Stimulated activated CD8-positive, alpha-beta memory T cell treated with anti-CD3 and anti-CD28 coated beads, Interleukin-12 subunit alpha, Interleukin-12 subunit beta, amount 100 ng/mL, for 24 hours (primary cell): ENCODE results near the gene CATSPERZ.
"Not testable (repeated sequence)": the region's sequence is repeated elsewhere in the genome, so short reads cannot be mapped to it uniquely, and the experiment has no call there.

ENCODE experiments used
- DNase-seq: peaks from one replicate; pipeline ENCODE4 v3.0.0-alpha.2; 2020; ENCODE audit errors: extremely low read depth

The CATSPERZ gene

DNA sequence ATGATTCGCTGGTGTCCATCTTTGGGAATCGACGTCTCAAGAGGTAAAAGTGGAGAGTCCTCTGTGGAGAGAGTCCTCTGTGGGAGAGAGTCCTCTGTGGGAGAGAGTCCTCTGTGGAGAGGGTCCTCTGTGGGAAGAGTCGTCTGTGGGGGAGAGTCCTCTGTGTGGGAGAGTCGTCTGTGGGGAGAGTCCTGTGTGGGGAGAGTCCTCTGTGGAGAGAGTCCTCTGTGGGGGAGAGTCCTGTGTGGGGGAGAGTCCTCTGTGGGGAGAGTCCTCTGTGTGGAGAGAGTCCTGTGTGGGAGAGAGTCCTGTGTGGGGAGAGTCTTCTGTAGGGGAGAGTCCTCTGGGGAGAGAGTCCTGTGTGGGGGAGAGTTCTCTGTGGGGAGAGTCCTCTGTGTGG is 20.9 kb downstream of the CATSPERZ start:
- no peak for DNase-seq

DNA sequence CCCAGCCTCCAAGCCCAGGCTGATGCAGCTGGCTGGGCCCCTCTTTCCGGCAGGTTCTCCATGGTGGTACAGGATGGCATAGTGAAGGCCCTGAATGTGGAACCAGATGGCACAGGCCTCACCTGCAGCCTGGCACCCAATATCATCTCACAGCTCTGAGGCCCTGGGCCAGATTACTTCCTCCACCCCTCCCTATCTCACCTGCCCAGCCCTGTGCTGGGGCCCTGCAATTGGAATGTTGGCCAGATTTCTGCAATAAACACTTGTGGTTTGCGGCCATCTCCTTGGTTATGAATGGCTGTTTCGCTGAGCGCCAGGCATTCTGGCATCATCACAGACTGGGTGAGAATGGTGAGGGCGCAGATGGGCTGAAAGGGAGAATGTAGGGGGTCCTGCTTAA is 21.4 kb downstream of the CATSPERZ start:
- no peak for DNase-seq

DNA sequence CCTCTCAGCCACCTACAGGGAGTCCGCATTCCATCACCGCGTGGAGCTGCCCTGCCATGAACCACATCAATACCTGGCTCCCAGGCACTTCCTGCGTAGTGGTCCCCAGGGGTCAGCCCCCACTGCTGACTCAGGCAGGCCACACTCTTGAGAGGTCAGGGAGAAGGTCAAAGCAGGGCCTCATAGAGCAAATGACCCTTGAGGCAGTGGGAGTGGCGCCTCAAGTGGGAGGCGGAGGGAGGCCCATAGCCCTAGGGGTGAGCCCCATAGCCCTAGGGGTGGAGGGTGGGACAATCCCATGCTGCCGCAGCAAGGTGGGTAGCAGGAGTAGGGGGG is 22.7 kb downstream of the CATSPERZ start:
- DNase-seq = no peak

DNA sequence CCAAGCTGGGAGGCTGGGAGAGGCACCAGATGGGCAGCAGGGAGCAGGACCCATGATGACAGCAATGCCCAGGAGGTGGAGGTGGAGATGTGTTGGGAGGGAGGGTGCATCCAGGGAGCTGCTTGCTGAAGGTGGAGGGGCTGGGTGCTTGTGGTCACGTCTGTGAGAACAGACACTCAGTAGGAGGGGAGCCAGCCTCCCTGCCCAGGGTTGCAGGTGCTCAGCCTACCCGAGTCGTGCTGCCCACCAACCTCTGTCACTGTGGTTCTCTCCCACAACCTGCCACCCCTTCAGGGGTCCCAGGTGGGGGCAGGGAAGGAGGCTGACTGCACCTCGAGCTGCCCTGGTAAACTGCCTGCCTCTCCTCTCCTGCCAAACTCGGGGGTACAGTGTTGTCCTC is 23.2 kb downstream of the CATSPERZ start:
- DNase-seq = no peak

DNA sequence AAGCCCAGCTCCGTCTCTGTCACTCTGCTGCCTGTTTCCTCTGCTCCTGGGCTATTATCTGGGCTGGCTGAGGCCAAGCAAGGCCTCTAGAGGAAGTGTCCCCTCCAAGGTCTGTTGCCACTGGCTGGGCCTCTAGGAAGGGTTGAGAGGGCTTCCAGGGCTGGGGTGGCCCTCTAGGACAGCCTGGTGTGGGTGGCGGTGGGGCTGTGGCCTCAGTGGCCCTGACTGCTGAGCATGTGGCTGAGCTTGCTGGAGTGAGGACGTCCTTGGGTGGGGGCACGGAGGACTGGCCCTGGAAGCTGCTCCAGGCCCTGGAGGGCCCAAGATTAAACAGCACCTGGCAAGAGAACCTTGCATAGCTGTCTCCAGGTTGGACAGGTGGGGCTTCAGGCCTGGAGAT is 23.8 kb downstream of the CATSPERZ start:
- not testable (repeated sequence) for DNase-seq

DNA sequence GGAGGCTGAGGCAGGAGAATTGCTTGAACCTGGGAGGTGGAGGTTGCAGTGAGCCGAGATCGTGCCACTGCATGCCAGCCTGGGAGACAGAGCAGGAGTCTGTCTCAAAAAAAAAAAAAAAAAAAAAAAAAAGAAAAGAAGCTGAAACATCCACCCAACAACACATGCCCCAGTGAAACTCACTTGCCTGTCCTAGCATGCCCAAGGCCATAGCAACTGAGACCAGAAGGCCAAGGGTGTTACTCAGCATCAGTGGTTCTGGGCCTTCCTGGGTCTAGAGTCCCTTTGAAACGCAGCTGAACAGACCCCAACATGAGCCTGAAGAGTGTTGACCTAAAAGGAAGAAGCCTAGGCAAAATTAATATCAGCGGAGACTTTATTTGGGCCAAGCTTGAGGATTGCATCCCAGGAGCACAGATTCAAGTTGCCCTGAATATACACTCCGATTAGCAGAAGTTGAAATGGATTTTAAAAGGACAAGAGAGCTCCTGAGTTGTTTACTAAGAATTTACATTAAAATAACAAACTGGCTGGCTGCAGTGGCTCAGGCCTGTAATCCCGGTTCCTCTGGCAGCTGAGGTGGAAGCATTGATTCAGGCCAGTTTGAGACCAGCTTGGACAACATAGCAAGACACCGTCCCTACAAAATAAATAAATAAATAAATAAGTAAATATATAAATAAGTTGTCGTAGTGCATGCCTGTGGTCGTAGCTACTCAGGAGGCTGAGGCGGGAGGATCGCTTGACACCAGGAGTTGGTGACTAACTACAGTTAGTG is 24.7 kb downstream of the CATSPERZ start:
- DNase-seq = no peak

DNA sequence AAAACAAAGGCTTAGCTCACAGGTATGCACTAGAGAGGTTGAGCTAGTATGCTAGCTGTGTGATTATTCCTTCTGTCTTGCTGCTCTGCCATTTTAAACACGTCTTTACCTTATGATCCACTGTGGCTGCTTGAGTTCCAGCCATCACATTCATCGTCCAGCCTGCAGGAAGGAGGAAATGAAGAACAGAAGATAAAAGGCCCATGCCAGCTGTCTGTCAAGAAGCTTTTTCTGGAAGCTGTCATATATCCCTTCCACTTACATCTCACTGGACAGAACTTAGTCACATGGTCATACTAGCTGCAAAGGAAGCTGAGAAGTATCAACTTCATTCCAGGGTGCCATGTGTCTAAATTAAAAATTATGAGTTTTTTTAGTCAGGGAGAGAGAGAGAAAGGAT is 27.2 kb downstream of the CATSPERZ start:
- DNase-seq = no peak

DNA sequence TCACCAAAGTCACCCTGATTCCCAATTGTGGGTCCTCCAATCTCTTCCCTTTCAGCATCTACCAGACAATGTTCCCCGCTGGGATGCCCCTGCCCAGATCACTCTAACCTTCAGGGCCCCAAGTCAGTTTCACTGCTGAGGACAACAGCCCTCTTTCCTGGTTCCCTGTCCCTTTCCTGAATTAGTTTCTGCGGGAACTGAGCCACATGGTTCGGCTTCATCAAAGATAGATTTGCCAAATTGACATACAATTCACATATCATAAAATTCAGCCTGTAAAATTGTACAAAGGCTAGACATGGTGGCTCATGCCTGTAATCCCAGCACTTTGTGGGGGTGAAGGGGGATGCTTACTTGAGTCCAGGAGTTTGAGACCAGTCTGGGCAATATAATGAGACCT is 27.8 kb downstream of the CATSPERZ start:
- DNase-seq = no peak

DNA sequence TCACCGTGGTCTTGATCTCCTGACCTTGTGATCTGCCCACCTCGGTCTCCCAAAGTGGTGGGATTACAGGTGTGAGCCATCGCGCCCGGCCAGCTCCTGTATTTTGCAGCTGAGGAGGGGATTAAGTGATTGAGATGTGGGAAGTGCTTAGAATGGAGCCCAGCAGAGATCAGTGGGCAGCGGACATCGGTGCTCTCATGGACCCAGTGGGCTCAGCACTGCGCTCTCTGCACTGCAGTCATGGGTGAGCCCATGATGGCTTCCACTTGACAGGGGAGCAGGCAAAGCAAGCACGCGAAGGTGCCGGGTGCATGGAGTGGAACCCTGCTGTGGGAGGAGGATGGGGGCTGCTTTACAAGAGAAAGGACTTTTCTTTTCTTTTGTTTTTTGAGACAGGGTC is 30.7 kb downstream of the CATSPERZ start:
- no peak for DNase-seq

DNA sequence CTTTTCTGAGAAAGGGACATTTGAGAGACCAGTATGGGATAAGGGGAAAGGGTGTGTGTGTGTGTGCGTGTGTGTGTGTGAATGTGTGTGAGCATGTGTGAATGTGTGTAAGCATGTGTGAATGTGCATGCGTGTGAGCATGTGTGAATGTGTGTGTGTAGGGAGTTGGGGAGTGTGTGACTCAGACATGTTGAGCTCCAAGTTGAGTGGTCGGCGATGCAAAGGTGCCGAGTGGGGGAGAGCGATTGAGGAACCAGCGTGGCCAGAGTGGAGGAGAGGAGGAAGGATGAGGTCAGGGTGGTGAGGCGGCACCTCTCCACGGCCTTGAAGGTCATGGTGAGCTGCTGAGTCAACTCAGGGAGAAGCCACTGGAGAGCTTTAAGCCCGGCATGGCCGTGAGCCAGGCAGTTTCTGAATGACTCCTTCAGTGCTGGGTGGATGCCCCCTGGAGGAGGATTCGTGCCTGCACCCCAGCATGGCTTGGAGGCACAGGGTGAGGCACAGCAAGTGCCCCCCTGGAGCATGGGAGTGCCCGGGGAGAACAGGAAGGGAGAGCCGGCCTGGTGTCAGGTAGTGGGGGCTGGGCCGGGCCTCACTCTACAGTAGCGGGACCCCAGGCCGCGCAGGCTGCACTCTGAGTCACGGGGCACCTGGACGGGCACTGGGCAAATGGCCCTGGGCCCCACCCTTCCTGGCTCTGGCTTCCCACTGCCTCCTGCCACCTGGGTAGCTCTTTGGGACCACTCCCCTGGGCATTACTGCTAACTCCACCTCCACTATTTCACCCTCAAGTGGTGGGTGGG is 31.6 kb downstream of the CATSPERZ start:
- peak; percentile 49 for DNase-seq

DNA sequence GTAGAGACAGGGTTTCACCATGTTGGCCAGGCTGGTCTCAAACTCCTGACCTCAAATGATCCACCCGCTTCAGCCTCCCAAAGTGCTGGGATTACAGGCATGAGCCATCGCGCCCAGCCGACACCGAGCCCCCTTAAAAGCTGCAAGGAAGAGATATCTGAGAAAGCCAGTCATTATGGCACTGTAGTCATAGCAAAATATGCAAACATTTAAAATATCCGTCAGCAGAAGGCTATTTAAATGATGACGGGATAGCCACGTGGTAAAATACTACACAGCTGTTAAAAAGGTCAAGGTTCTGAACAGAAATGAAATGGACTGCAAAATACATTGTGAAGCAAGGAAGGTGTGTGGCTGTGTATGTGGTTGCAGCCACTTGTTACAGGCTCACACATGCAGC is 33.4 kb downstream of the CATSPERZ start:
- DNase-seq = no peak

DNA sequence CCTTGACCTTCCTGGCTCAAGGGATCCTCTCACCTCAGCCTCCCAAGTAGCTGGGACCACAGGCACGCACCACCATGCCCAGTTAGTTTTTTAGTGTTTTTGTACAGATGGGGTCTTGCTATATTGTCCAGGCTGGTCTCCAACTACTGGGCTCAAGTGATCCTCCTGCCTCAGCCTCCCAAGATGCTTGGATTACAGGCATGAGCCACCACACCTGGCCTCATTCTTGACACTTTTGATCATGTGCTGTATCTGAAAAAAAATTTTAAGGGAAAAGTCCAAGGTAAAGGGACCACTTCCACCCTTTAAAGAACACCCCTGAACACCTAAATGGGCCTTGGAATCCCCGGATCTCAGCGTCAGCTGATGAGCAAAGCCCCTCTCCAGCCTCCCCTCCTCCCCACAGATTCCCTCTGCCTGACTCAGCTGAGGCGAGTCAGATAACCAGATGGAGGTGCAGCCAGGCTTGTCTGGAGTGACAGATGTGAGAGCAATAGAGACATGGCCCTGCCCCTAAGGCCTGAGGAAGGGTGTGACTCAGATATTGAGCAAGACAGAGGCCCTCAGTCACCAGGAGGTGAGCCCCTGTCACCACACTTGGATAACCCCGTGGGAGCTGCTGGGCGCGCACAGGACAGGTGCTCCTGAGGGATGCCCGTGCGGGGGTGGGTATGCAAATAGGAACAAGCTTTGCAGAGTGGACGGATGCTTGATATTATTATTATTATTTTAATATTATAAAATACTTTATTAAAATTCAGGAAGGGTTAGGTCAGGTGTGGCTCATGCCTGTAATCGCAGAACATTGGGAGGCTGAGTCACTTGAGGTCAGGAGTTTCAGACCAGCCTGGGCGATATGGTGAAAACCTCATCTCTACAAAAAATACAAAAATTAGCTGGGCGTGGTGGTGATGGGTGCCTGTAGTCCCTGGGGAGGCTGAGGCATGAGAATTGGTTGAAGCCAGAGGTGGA is 34.9 kb downstream of the CATSPERZ start:
- no peak for DNase-seq

DNA sequence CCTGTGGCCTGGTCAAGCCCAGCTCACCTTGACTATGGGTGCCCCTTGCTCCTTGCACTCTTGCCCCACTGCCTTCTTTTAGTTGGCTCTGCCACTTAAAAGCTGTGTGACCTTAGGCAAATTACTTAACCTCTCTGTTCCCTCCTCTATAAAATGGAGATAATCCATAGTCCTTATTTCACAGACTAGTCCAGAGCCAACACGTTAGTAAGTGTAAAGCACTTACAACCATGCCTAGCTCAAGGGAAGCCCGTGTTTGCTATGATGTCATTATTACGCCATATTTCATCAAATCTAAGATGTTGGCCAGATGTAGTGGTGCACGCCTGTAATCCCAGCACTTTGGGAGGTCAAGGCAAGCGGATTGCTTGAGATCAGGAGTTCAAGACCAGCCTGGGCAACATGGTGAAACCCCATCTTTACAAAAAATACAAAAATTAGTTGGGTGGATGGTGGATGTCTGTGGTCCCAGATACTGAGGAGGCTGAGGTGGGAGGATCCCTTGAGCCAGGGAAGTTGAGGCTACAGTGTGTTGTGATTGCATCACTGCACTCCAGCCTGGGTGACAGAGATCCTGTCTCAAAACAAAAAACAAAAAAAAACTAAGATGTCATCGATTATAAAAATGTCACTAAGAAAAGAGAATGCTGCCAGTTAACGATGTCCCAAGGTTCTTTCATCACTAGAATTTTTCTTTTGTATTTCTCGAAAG is 37.5 kb downstream of the CATSPERZ start:
- DNase-seq = no peak

DNA sequence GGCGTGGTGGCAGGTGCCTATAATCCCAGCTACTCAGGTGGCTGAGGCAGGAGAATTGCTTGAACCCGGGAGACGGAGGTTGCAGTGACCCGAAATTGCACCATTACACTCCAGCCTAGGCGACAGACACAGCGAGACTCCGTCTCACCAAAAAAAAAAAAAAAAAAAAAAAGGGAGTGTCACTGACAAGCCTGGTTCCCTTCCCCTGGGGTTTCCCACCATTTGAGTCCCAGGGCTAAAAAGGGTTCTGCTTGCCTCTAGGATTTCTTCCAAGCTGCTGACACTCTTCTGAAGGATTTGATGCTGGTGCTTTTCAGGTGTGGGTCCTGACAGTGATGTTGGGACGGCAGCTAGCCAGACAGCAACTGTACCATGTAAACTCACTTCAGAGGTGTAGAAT is 38.6 kb downstream of the CATSPERZ start:
- no peak for DNase-seq

DNA sequence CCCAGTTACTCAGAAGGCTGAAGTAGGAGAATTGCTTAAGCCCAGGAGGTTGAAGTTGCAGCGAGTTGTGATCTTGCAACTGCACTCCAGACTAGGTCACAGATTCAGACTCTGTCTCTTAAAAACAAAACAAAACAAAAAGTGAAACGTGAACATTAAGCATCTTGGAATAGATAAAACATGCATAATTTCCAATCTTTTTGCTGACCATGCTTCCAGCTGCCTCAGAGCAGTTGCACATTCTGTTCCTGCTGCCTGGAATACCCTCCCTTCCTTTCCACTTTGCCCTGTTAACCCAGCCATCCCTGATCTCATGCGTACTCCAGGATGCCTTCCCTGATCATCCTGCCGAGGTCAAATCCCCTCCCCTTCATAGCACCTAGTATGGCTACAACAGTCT is 39.1 kb downstream of the CATSPERZ start:
- DNase-seq = no peak

DNA sequence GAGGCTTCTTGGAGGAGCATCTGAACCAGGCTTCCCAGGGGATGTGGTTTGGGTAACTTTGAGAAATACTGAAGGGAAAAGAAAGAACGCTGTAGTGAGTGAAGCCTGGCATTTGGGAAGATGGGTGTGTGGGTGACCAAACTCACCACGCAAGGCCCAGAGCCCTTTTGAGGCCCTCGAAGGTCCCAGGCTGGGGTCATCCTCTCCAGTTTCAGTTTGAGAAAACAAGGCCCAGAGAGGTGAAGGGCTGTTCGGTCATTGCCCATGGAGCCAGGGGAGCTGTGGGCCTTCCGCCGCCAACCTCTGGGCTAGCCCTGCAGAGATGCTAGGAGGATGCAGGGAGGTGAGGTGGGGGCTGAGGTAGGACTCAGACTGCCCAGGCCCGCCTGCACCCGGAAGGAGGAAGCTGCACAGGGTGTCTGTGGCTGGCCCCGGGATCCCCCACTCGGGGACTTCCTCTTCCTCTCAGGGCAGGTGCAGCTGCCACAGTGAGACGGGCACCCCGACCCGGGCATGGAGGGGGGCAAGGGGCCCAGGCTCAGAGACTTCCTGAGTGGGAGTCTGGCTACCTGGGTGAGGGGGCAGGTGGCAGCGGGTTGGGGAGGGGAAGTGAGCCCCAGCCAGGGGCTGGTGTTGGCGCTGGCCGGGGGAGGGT is 39.7 kb downstream of the CATSPERZ start, which contains the start of gene CCDC88B:
TSS of gene CCDC88B (plus strand) at position 451 of the 655 bp plus-strand sequence. CDS start at position 514, 63 bp downstream.
- DNase-seq = no peak

DNA sequence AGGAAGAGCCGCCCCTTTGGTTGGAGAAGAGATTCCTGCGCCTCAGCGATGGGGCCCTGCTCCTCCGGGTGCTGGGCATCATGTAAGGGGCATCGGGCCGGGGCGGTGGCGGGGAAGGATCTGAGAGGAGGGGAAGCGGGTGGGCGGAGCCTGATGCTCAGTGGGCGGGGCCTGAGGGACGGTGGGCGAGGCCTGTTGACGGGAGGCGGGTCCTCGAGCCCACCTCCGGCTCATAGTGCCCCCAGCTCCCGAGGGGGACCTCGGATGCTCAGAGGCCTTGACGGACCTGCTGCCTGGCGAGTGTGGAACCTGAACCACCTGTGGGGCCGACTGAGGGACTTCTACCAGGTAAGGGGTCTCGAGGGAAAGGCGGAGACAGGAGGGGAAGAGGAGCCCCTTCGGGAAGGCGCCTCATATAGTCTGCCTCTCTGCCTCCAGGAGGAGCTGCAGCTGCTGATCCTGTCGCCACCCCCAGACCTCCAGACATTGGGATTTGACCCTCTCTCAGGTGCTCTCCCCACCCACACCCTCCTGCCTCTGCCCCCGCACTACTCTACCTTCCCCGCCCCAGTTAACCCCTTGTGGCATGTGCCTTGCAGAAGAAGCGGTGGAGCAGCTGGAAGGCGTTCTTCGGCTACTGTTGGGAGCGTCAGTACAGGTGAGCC is 40.6 kb downstream of the CATSPERZ start:
- DNase-seq = no peak

DNA sequence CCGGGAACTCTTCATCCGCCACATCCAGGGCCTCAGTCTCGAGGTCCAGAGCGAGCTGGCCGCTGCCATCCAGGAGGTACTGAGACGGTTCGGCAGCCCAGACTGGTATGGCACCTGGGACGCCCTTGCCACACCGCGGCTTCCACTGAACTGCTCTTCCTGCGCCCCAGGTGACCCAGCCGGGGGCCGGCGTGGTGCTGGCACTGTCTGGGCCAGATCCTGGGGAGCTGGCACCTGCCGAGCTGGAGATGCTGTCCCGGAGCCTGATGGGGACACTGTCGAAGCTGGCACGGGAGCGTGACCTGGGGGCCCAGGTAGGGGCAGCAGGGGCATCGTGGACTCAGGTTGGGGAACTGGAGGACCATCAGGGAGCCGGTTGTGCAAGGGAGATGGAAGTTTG is 41.3 kb downstream of the CATSPERZ start:
- no peak for DNase-seq

DNA sequence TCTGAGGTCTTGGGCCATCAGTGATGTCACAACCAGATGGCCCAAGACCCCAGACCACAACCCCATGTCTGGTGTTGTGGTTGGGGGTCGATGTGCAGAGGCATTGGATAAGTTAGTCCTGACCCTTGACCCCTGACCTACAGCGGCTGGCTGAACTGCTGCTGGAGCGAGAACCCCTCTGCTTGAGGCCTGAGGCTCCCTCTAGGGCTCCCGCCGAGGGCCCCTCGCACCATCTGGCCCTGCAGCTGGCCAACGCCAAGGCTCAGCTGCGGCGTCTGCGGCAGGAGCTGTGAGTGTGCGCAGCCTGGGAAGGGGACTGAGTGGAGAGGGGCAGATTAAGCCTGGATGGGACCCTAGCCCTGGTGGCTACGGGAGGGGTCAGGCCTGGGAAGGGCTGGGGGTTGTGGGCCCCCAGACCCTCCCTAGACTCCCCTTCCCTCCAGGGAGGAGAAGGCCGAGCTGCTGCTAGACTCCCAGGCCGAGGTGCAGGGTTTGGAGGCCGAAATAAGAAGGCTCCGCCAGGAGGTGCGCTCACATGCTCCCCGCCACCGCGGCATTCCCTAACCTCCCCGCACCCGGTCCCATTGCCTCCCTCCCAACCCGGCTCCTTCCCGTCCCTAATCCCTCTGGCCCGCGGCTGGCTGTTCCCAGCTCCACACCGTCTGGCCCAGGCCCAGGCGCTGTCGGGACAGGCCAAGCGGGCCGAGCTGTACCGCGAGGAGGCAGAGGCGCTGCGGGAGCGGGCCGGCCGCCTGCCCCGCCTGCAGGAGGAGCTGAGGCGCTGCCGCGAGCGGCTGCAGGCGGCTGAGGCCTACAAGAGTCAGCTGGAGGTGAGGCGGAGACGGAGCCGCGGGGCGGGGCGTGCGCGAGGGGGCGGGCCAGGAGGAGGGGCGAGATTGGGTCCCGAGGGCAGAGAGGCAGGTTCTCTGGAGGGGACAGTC is 42.0 kb downstream of the CATSPERZ start:
- no peak for DNase-seq
